Heart left ventricle (tissue), 16 donors: Measurements from ENCODE around the gene LRRC70. TPM values are rescaled to one million over a fixed set of nuclear protein-coding genes. Genes with fewer than 3 reads are reported as not detected.

ENCODE experiments used
- ATAC-seq, 4 donors: fragments of 200-7000 bp; cut with Tn5 transposase; one replicate each; pipeline ENCODE4 v1.9.1; 2020 to 2022; ENCODE audit warnings: moderate library complexity in 4 of 4, mild to moderate bottlenecking in 3 of 4, moderate number of reproducible peaks in 1 of 4
- DNase-seq, 5 donors: peaks; one replicate each; pipeline ENCODE4 v3.0.0-alpha.2; 2020
- H3K27ac ChIP-seq, 12 donors: fragments of 200-600 bp; sonication (generic) in 4 of 12; one replicate each; pipeline versions ENCODE4 v1.5.0 to v1.8.0; 2016 to 2022; ENCODE audit warnings: mild to moderate bottlenecking in 2 of 12
- H3K27me3 ChIP-seq, 9 donors: fragments of 200-600 bp; sonication (generic) in 2 of 9; one replicate each; pipeline versions ENCODE4 v1.5.1 to v1.8.0; 2016 to 2022; ENCODE audit warnings: mild to moderate bottlenecking in 3 of 9
- H3K36me3 ChIP-seq, 9 donors: fragments of 200-600 bp; sonication (generic) in 2 of 9; one replicate each; pipeline versions ENCODE4 v1.5.0 to v1.8.0; 2018 to 2022; ENCODE audit warnings: mild to moderate bottlenecking in 2 of 9
- H3K4me1 ChIP-seq, 12 donors: fragments of 200-600 bp; sonication (generic) in 4 of 12; one replicate each; pipeline versions ENCODE4 v1.5.0 to v1.8.0; 2016 to 2022; ENCODE audit warnings: mild to moderate bottlenecking in 3 of 12
- H3K4me3 ChIP-seq, 12 donors: fragments of 200-600 bp; sonication (generic) in 4 of 12; one replicate each; pipeline versions ENCODE4 v1.5.0 to v1.8.0; 2017 to 2022; ENCODE audit warnings: mild to moderate bottlenecking in 9 of 12, moderate library complexity in 4 of 12
- H3K9me3 ChIP-seq, 12 donors: fragments of 200-600 bp; sonication (generic) in 4 of 12; one replicate each; pipeline versions ENCODE4 v1.5.0 to v1.8.0; 2016 to 2022; ENCODE audit warnings: mild to moderate bottlenecking in 1 of 12
- CTCF ChIP-seq, 12 donors: fragments of 200-600 bp; sonication (generic) in 4 of 12; IDR thresholded peaks; one replicate each; pipeline versions ENCODE4 v1.5.0 to v1.8.0; 2018 to 2022; ENCODE audit warnings: antibody characterized with exemption in 12 of 12, mild to moderate bottlenecking in 5 of 12
- POLR2A ChIP-seq, 2 donors: fragments of 450-650 bp; IDR thresholded peaks; one replicate each; pipeline ENCODE4 v1.6.1; 2017; ENCODE audit warnings: antibody characterized with exemption in 2 of 2, mild to moderate bottlenecking in 2 of 2, moderate library complexity in 2 of 2
- WGBS, 4 donors: extraction: QIAGEN DNeasy Blood & Tissue Kit in 2 of 4; methylation state at CpG; one replicate each; pipeline versions ENCODE4 v1.1.5 to v1.1.7; 2013 to 2018; 5-methylcytosine and 5-hydroxymethylcytosine counted together
- intact Hi-C, 10 donors: fragments of 100-400 bp; cut with DNase I; formaldehyde crosslinking; loops; one replicate each; pipeline versions ENCODE4 v1.11.1 to v1.14.2; 2022
- polyA plus RNA-seq, 2 donors: library from polyadenylated mRNA; stranded (reverse); fragments of 200-250 nt; gene quantifications; one replicate each; pipeline ENCODE4 v1.2.3, GENCODE V29; 2013
- total RNA-seq, 9 donors: library from RNA; depleted of rRNA in 2 of 9; stranded (reverse); fragments of >200 nt in 2 of 9; fragmentation: NEBNext Ultra II Directional in 3 of 9; extraction: Animal tissue kit (Norgen Biotek cat#: 25700) in 3 of 9; gene quantifications; one replicate each; pipeline versions ENCODE4 v1.1.0 to v1.2.4, GENCODE V29; 2016 to 2023
- donor health status: ischemic (EF 13 %, LVEDD 7.1; RV severe dilation, severe dysfunction).
- donor health status: healthy with polysubstance abuse.
- donor health status: DM: no; HTN: yes; CAD: no.
- donor health status: DM: no; HTN: no; CAD: no.
- donor health status: ischemic (EF 25% LVEDD 6.9; RV normal size, moderate dysfunction).
- donor health status: ischemic (EF 25% LVEDD 5.7; RV mildly dilated, moderate dysfunction).
- donor health status: healthy.
- donor health status: DM: yes; HTN: yes; CAD: no.
- donor health status: ischemic (EF 35%, LVEDD 5.7; RV mildly dilated, moderate dysfunction).
- donor health status: nonischemic (EF 11% LVEDD 7.7; RV severe dilation, severe dysfunction).
- donor health status: DM: yes; HTN: yes; CAD: no.
- donor health status: PGD.
- donor health status: ischemic (EF 29% LVEDD 5.4; RV normal size, mild dysfunction).
- donor health status: nonischemic (EF 23%, LVEDD 6.1; RV moderate dilation, normal function).

Gene LRRC70
- total and polyA plus RNA-seq, 11 donors: 0.37 to 2.3 (median 1.4) TPM

GRCh38 chr5:62607615-62608014 is 29.0 kb downstream of the LRRC70 start:
- intact Hi-C loops: no loop called here
- H3K36me3 ChIP-seq: peaks cover 0 to 15% (median 8%) of the 10 kb centered on the region in 9 donors
- ATAC-seq (no peak), DNase-seq (no peak)
- 95 to 98% (median 97%) methylated on average over 4 of the region's 4 CpGs for WGBS, 4 donors
- H3K27me3 ChIP-seq: no peaks in the 10 kb centered on the region
- TF ChIP-seq CTCF (IDR thresholded peaks at IDR 0.05) (no peak), POLR2A (IDR thresholded peaks at IDR 0.05) (no peak)
- no peak overlapping the region for H3K27ac ChIP-seq
- no peak overlapping the region for H3K4me3 ChIP-seq
- peaks cover 0 to 4% (median 0%) of the 10 kb centered on the region in 12 donors for H3K4me1 ChIP-seq
- no peaks in the 10 kb centered on the region for H3K9me3 ChIP-seq

- intact Hi-C loops: no loop called here
- ATAC-seq (peak in 3 of 4 donors; percentile 54 to 65 (median 59)), DNase-seq (peak in 2 of 5 donors; percentile 10 to 38)
- H3K4me3 ChIP-seq: no peak overlapping the region
- no peak overlapping the region for H3K27ac ChIP-seq
- H3K36me3 ChIP-seq: peaks cover 0 to 7% (median 0%) of the 10 kb centered on the region in 9 donors
- H3K27me3 ChIP-seq: no peaks in the 10 kb centered on the region
- WGBS, 4 donors: 76 to 84% (median 81%) methylated on average over 7 of the region's 7 CpGs
- TF ChIP-seq POLR2A (IDR thresholded peaks at IDR 0.05) (no peak), CTCF (IDR thresholded peaks at IDR 0.05) (no peak)
- H3K4me1 ChIP-seq: peaks cover 0 to 4% (median 0%) of the 10 kb centered on the region in 12 donors
- H3K9me3 ChIP-seq: no peaks in the 10 kb centered on the region
These were observed 30.2 kb downstream of the LRRC70 start for GRCh38 chr5:62608529-62609511.

GRCh38 chr5:62614355-62614754 is 35.7 kb downstream of the LRRC70 start:
- WGBS, 4 donors: 95 to 99% (median 96%) methylated on average over 7 to 8 of the region's 8 CpGs
- H3K4me1 ChIP-seq: no peaks in the 10 kb centered on the region
- DNase-seq (no peak), ATAC-seq (no peak)
- H3K4me3 ChIP-seq: no peak overlapping the region
- TF ChIP-seq POLR2A (IDR thresholded peaks at IDR 0.05): no peak
- TF ChIP-seq CTCF (IDR thresholded peaks at IDR 0.05): no peak
- H3K27me3 ChIP-seq: no peaks in the 10 kb centered on the region
- intact Hi-C loops: no loop called here
- no peak overlapping the region for H3K27ac ChIP-seq
- H3K9me3 ChIP-seq: no peaks in the 10 kb centered on the region
- H3K36me3 ChIP-seq: peaks cover 0 to 6% (median 0%) of the 10 kb centered on the region in 9 donors

GRCh38 chr5:62616615-62617277 is 38.1 kb downstream of the LRRC70 start:
- Histone ChIP-seq H3K27me3 (no peaks in the 10 kb centered on the region), H3K4me3 (no peak overlapping the region), H3K9me3 (no peaks in the 10 kb centered on the region), H3K27ac (no peak overlapping the region), H3K36me3 (no peaks in the 10 kb centered on the region), H3K4me1 (no peaks in the 10 kb centered on the region)
- 92 to 98% (median 96%) methylated on average over 2 of the region's 2 CpGs for WGBS, 4 donors
- DNase-seq (no peak), ATAC-seq (no peak)
- intact Hi-C loops: no loop called here
- TF ChIP-seq CTCF (IDR thresholded peaks at IDR 0.05) (no peak), POLR2A (IDR thresholded peaks at IDR 0.05) (no peak)
